Type B pancreatic cell (in vitro differentiated cells): ENCODE results near the gene CNOT11. TPM values are rescaled to one million over a fixed set of nuclear protein-coding genes. Genes with fewer than 3 reads are reported as not detected.
A peak's percentile ranks its signal among the peaks of the same experiment; 100 is the strongest.

Source experiments
- DNase-seq: peaks from one replicate; pipeline ENCODE4 v3.0.0; 2021; ENCODE audit warnings: mixed read lengths; ENCODE audit not compliant: unreplicated experiment; ENCODE audit errors: extremely low spot score
- H3K27ac Mint-ChIP-seq: 2 replicates; pipeline ENCODE4 v1.8.0; 2021; ENCODE audit warnings: mild to moderate bottlenecking, mixed read lengths
- H3K27me3 Mint-ChIP-seq: 2 replicates; pipeline ENCODE4 v1.8.0; 2021; ENCODE audit warnings: mixed read lengths
- H3K36me3 Mint-ChIP-seq: 2 replicates; pipeline ENCODE4 v1.8.0; 2021; ENCODE audit warnings: mixed read lengths
- H3K4me1 Mint-ChIP-seq: one replicate; pipeline ENCODE4 v1.8.0; 2021; ENCODE audit warnings: mixed read lengths; ENCODE audit not compliant: unreplicated experiment
- H3K4me3 Mint-ChIP-seq: 2 replicates; pipeline ENCODE4 v1.8.0; 2021; ENCODE audit warnings: mild to moderate bottlenecking, mixed read lengths
- H3K9me3 Mint-ChIP-seq: 2 replicates; pipeline ENCODE4 v1.8.0; 2021; ENCODE audit warnings: mixed read lengths
- CTCF ChIP-seq: fragments of 200-600 bp; sonication (generic); conservative IDR thresholded peaks from 2 replicates; pipeline ENCODE4 v1.5.0; 2021; ENCODE audit warnings: antibody characterized with exemption, mild to moderate bottlenecking
- total RNA-seq: library from RNA; stranded (reverse); gene quantifications from 2 replicates; pipeline ENCODE4 v1.2.1, GENCODE V29; 2021; ENCODE audit warnings: low replicate concordance

CNOT11 gene
- total RNA-seq, 1 donor from 2014 or later = 64.5 TPM

- TF ChIP-seq CTCF = no peak
- Mint-ChIP-seq H3K27me3 (no peaks in the 10 kb centered on the region), H3K36me3 (peaks cover 15% of the 10 kb centered on the region), H3K4me3 (no peak overlapping the region), H3K4me1 (peaks cover 25% of the 10 kb centered on the region), H3K27ac (no peak overlapping the region), H3K9me3 (no peaks in the 10 kb centered on the region)
- no peak for DNase-seq
Observed at GRCh38 chr2:101295895-101296294, 43.2 kb downstream of the CNOT11 start.

- no peaks in the 10 kb centered on the region for H3K9me3 Mint-ChIP-seq
- H3K4me3 Mint-ChIP-seq = no peak overlapping the region
- no peak for TF ChIP-seq CTCF
- peaks cover 25% of the 10 kb centered on the region for H3K4me1 Mint-ChIP-seq
- H3K27me3 Mint-ChIP-seq = no peaks in the 10 kb centered on the region
- H3K36me3 Mint-ChIP-seq = peaks cover 15% of the 10 kb centered on the region
- H3K27ac Mint-ChIP-seq = no peak overlapping the region
- DNase-seq = no peak
Observed at GRCh38 chr2:101296371-101296770, 43.7 kb downstream of the CNOT11 start.

- Mint-ChIP-seq H3K9me3 (no peaks in the 10 kb centered on the region), H3K27me3 (no peaks in the 10 kb centered on the region), H3K27ac (no peak overlapping the region), H3K4me3 (no peak overlapping the region), H3K4me1 (peaks cover 25% of the 10 kb centered on the region), H3K36me3 (peaks cover 16% of the 10 kb centered on the region)
- TF ChIP-seq CTCF = no peak
- DNase-seq = no peak
Observed at GRCh38 chr2:101297383-101297782, 44.7 kb downstream of the CNOT11 start.

- Mint-ChIP-seq H3K9me3 (no peaks in the 10 kb centered on the region), H3K4me1 (peaks cover 29% of the 10 kb centered on the region)
Observed at GRCh38 chr2:101299604-101300003, 46.9 kb downstream of the CNOT11 start.

GRCh38 chr2:101300164-101300563 is 47.5 kb downstream of the CNOT11 start:
- Mint-ChIP-seq H3K36me3 (peaks cover 16% of the 10 kb centered on the region), H3K9me3 (no peaks in the 10 kb centered on the region), H3K4me3 (peak overlapping the region; percentile 39), H3K4me1 (peaks cover 31% of the 10 kb centered on the region), H3K27ac (peak overlapping the region; percentile 70), H3K27me3 (no peaks in the 10 kb centered on the region)
- TF ChIP-seq CTCF = no peak
- no peak for DNase-seq

More at GRCh38 chr2:101299604-101300003, 46.9 kb downstream of the CNOT11 start:
- no peak for DNase-seq
- no peak for TF ChIP-seq CTCF
- Mint-ChIP-seq H3K4me3 (peak overlapping the region; percentile 39), H3K36me3 (peaks cover 15% of the 10 kb centered on the region), H3K27ac (peak overlapping the region; percentile 70), H3K27me3 (no peaks in the 10 kb centered on the region)

- Mint-ChIP-seq H3K27me3 (no peaks in the 10 kb centered on the region), H3K4me1 (peaks cover 37% of the 10 kb centered on the region), H3K27ac (no peak overlapping the region), H3K36me3 (peaks cover 19% of the 10 kb centered on the region), H3K9me3 (no peaks in the 10 kb centered on the region), H3K4me3 (no peak overlapping the region)
- no peak for DNase-seq
- no peak for TF ChIP-seq CTCF
Observed at GRCh38 chr2:101300836-101301235, 48.1 kb downstream of the CNOT11 start.
